Left colon (tissue), 2 donors: ENCODE data around the gene HTRA3. TPM values are rescaled to one million over a fixed set of nuclear protein-coding genes. Genes with fewer than 3 reads are reported as not detected.

Source experiments
- ATAC-seq: fragments of 200-7000 bp; cut with Tn5 transposase; one replicate; pipeline ENCODE4 v1.9.1; 2020; ENCODE audit warnings: mild to moderate bottlenecking, moderate library complexity
- DNase-seq, 2 donors: peaks; one replicate each; pipeline ENCODE4 v3.0.0-alpha.2; 2020
- intact Hi-C, 2 donors: fragments of 100-400 bp; cut with DNase I in 1 of 2; cut with micrococcal nuclease in 1 of 2; formaldehyde crosslinking; loops; one replicate each; pipeline versions ENCODE4 v1.11.2 to v1.14.0; 2022; cut with DNase I, micrococcal nuclease
- total RNA-seq, 2 donors: library from RNA; stranded (reverse); fragmentation: NEBNext Ultra II Directional; extraction: Animal tissue kit (Norgen Biotek cat#: 25700); gene quantifications; one replicate each; pipeline ENCODE4 v1.2.1, GENCODE V29; 2021
- donor health status: DM: no; HTN: no; CAD: no.
- donor health status: DM: yes; HTN: yes; CAD: no.

Gene HTRA3
- total RNA-seq, 2 donors from 2014 or later = 2.5 to 6.6 TPM

DNA sequence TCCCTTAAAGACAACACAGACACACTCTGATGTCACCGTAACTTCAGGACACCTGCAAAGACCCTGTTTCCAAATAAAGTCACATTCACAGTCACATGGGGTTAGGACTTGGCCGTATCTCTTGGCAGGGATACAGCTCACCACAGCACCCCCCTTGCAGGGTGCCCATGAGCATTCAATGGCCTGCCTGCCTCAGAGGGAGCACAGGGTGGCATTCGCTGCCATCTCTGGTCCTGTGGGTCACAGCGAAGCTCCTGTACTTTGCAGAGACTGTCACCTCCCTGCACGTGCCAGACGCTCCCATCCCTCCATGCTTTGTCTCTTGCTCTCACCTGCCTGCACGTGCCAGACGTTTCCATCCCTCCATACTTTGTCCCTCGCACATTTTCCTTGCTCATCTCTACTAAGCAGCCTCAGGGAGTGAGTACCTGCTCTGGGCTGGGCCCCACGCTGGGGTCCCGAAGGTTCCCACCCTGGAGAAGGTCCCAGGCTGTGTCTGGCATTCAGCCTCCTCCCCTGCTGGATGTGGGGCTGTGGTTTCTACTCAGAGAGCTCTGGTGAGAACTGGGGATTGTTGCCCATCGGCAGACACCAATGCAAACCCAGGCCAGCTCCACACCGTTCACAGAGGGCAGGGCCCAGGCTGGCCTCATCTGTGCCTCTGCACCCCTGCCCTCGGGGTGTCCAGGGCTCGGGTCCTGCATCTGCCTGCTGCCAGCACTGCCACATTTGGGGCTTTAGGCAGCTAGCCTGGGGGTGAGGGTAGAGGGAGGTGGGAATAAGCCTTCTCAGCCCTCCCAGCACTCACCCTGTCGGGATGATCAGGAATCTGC is 15.8 kb downstream of the HTRA3 start:
- DNase-seq = no peak
- ATAC-seq = no peak
- intact Hi-C loops = no loop called here

DNA sequence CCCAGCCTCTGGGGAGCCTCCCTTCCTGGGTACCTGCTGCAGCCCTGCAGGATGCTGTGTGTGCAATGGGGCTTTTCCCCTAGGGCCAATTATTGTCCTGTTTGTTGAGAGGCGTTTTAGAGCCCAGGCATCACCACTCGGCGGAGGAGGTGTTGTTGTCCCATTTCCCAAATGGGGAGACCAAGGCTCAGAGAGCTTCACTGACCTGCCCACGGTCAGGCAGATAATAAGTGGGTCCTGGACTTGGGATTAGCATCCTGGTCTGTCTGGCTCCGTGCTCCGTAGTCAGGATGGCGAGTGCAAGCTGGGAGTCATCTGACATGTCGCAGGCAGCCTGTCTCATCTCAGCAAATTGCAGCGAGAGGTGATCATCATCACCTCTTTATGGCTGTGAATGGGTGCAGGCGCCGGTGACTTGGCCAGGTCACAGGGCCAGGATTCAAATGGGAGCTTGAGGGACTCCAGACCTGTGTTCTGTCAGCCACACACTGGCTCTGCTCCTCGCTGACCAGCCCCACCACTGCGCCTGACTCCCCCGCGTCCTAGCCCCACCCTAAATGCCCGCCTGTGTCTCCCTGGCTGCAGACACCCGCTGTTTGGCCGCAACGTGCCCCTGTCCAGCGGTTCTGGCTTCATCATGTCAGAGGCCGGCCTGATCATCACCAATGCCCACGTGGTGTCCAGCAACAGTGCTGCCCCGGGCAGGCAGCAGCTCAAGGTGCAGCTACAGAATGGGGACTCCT is 16.6 kb downstream of the HTRA3 start:
- DNase-seq (no peak), ATAC-seq (no peak)
- intact Hi-C loops = no loop called here

DNA sequence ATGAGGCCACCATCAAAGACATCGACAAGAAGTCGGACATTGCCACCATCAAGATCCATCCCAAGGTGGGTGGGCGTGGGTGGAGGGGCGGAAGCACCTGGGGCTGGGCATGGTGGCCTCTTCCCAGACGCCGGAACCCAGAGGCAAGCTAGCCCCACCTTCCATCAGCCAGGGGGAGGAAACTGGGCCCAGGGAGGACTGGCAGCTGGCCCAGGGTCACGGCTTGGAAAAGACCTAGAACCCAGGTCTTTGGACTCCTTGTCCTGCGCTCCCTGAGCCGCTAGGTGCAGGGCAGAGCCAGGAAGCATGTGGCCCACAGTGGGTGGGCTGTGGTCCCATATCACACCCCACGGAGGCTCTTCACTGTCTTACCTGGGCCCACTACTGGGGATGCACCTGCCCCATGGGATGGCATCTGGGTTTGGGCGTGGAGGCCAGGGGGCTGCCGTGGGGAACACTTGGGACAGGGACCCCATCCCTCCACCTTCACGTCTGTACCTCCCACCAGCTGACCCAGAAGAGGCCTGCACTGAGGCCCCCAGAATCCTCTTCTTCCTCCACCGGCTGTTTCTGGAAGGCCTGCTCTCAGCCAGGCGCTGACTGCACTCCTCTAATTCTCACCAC is 17.3 kb downstream of the HTRA3 start:
- DNase-seq (no peak), ATAC-seq (no peak)
- intact Hi-C loops = no loop called here

DNA sequence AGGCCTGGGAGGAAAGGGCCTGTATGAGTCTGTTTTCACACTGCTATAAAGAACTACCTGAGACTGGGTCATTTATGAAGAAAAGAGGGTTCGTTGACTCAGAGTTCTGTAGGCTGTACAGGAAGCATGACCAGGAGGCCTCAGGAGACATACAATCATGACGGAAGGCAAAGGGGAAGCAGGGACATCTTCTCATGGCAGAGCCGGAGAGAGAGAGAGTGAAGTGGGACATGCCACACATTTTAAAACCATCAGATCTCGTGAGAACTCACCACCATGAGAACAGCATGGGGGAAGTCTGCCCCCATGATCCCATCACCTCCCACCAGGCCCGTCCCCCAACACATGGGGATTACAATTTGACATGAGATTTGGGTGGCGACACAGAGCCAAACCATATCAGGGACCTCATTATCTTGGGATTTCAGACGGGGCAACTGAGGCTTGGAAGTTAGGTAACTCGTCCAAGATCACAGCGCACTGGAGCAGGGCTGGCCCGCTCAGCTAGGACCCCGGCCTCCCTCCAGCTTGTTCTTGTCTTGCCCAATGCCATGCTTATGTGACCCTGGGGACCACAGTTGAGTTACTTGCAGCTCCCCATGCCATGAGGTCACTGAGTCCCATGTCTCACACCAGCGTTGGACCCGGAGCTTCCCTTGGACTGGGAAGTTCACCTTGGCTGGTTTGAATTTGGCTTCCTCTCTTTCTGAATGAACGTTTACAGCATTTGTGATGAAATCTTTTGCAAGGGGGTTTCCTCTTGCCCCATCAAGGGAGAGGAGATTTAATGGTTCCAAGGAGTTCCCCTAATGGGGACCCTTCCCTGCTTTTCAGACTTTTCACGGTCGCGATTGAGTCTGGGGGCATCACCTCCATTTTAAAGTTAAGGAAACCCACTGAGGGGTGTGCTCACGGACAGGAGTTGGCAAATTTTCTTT is 18.1 kb downstream of the HTRA3 start:
- no peak for DNase-seq
- no peak for ATAC-seq
- intact Hi-C loops = no loop called here

DNA sequence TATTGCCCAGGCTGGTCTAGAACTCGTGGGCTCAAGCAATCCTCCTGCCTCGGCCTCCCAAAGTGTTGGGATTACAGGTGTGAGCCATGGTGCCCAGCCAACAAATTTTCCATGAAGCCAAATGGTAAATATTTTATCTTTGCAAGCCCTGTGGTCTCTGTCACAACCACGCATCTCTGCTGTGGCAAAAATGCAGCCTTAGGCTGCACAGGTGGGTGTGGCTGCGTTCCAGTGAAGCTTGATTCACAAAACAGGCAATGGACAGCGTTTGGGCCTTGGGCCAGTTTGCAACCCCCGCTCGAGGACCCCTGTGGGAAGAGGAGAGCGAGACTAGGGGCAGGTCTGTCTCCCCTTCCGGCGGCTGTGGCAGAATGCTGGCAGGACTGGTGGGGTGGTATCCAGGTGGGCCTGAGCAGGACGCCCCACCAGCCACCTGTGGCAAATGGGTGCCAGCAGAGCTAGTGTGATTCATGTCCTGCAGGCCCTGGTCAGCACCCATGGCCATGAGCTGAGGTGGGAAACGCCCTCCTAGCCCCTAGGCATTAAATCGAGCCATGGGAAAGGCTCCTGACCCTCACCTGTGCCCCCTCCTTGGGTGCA is 19.7 kb downstream of the HTRA3 start:
- DNase-seq = no peak
- intact Hi-C loops = no loop called here
- no peak for ATAC-seq

DNA sequence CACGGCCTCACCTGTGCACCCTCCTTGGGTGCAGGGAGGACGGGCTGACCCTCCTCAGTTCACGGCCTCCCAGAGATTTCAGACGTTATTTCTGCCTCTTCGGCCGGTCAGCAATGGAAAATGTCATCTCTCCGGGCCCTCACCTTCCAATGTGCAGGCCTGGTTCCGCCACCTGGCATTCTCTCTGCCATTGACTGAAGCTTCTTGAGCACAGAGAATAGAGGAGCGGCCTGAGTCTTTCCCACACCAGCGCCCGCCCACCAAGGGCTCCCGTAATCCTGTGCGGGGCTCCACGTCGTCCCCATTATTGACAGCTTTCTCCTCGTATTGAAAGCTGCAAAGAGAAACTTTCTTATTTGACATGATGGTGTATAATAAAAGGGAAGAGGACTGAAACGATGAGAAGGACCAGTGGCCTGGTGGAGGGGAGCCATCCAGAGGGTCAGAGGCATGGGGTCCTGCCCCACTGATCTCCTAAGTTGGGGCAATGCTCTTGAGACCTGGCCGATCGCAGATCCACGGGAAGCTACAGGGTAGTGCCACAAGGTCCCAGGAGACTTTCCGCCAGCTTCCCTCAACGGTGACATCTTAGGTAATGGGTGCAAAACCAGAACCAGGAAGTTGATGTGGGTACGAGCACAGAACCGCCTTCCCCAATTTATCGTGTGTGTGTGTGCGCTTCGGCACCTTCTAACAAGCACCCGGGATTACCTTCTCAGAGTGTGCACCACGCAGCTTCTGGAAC is 20.6 kb downstream of the HTRA3 start:
- ATAC-seq (no peak), DNase-seq (no peak)
- intact Hi-C loops = no loop called here

DNA sequence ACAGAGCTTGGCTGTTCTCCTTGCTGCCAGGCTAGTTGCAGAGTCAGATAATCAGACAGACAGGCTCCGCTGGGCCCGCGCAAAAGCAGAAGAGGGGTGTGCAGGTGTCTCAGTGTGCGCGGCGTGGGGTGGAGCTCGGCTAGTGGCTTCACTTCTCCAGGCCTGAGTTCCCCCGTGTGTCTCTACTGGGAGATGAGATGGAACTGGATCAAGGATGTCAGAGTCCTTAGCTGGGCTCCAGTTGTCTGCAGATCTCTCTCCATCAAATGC is 21.1 kb downstream of the HTRA3 start:
- DNase-seq (no peak), ATAC-seq (no peak)
- intact Hi-C loops = no loop called here

DNA sequence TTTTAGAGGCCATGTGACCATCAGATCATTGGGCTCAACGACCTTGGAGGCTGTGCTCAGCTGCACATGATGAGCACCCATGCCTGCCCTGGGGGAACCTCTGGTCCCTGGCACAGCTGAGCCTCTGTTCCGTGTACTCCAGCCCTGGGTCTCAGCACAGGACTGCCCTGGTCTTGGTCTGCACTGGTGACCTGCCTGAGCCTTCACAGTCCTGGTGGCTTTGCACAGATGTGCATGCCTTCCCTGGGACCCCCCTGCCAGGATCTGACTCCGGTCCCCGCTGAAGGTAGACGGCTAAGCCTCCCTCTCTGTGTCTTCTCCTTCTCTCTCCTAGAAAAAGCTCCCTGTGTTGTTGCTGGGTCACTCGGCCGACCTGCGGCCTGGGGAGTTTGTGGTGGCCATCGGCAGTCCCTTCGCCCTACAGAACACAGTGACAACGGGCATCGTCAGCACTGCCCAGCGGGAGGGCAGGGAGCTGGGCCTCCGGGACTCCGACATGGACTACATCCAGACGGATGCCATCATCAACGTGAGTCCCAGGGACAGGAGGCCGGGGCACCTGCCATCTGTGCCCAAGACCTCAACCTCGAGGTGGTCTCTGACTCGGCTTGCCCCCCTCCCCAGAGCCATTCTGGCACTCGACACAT is 21.6 kb downstream of the HTRA3 start:
- no peak for DNase-seq

DNA sequence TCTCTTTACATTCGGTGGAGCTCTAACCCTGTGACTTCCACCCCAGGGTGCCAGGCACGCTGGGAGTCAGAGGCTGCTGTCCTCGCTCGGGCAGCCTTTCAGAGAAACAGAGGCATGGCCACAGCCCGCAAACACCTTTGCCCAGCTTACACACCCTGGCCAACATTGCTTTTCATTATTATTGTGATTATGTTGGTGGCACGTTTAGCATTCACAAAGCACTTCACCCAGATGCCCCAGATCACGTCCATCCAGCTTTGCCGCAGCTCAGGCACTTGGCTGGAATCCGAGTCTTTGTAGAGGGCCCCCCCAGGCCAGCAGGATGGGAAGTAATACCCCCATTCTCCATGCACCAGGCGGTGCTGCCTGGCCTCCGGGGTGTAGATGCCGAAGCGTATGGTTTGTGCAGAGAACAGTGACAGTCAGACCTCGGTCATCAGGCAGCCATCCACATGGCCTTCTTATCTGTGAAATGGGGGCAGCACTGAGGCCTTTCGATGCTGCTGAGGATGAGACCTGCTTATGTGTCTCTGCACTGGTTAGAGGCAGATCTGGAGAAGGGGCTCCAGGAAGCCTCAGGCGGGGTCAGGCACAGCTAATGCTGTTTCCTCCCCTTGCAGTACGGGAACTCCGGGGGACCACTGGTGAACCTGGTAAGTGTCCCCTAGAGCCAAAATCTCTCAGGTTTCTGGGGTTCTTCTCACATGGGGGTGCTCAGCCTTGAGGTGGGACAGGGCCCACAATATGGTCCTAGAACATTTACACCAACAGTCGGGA is 22.3 kb downstream of the HTRA3 start:
- intact Hi-C loops = no loop called here
- ATAC-seq (no peak), DNase-seq (no peak)

More for the DNA sequence above, 21.6 kb downstream of the HTRA3 start:
- intact Hi-C loops = no loop called here
- ATAC-seq = no peak

DNA sequence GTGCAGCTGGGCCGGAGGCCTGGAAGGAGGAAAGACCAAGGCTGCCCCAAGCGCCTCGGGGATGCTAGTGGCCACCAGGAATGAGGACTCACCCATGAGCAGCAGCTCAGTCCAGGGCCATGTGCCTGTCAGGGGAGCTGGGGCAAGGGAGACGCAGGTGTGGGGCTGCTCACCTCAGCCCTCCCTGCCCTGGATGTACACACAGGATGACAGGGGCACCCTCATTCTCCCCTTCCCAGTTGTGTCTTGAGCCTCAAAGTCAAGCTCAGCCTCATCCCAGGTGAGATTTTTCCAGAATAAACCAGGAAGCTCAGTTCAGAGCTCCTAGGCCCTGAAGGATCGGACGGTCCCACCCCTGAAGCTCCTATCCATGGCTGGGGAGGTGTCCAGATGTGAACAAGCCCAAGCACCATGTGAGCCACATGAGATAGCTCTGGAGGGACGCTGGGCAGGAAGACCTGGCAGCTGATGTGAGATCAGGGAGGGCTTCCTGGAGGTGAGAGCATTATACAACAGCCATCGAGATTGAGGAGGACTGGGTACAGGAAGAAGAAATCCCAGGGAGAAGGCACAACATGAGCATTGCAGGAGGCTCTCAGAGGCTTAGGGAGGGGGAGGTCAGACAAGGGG is 23.0 kb downstream of the HTRA3 start:
- ATAC-seq (no peak), DNase-seq (no peak)
- intact Hi-C loops = no loop called here

DNA sequence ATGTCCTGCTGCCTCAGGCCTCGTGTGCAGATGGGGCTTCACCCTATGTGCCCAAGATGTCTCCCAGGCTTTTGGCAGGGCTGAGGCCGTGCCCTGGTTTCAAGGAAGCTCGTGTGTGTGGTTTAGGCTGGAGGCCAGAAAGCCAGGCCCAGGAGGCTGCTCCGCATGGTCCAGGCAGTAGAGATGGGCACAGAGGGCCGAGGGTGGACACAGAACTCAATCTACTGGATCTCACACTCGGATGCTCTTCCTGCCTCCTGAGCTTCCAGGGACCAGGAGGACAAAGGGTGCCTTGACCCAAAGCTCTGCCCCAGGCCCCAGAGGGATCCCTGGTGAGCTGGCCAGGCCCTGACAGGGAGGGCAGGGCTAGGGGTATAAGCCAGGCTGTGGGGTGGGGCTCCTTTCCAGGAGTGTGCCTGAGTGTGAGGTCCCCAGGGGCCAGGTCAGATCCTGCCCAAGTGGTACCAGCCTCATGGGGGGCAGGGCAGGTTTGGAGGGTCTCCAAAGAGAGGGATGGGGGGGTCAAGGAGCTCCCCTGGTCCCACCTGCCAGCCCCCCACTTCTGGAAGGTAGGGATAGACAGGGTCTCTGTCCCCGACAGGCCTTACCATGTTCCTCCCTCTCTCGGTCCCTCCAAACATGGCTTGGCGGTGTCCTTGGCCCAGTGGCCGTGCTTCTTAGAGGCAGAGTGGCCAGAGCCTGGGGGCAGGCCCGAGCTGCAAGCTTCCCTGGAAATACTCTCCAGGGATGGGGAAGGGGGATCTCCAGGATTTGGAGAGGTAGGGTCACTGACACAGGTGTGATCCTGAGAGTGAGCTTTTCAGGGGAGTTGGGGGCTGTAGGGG is 23.8 kb downstream of the HTRA3 start:
- intact Hi-C loops = no loop called here
- ATAC-seq (no peak), DNase-seq (no peak)

DNA sequence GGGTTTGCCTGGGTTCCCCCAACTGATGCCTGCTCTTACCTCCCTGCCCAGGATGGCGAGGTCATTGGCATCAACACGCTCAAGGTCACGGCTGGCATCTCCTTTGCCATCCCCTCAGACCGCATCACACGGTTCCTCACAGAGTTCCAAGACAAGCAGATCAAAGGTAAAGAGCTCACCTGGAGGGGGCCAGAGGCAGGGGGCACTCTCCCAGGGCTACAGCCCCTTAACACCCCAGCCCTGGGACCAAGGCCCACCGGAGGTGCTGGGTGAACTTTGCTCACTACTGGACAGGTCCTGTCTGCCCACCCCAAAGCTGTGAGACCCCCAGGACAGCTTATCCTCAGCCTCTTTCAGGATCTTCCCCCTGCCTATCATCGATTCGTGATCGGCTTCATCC is 24.5 kb downstream of the HTRA3 start:
- no peak for DNase-seq
- ATAC-seq = no peak
- intact Hi-C loops = no loop called here

DNA sequence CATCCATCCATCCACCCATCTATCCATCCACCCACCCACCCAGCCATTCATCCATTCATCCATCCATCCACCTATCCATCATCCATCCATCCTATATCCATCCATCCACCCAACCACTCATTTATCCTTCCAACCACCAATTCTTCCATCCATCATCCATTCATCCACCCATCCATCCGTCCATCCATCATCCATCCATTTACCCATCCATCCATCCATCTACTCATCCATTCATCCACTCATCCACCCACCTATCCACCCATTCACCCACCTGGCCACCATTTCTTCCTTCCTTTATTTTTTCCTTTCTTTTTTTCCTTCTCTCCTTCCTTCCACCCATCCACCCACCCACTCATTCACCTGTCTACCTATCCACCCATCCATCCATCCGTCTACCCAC is 25.2 kb downstream of the HTRA3 start:
- DNase-seq (no peak), ATAC-seq (no peak)
- intact Hi-C loops = no loop called here

DNA sequence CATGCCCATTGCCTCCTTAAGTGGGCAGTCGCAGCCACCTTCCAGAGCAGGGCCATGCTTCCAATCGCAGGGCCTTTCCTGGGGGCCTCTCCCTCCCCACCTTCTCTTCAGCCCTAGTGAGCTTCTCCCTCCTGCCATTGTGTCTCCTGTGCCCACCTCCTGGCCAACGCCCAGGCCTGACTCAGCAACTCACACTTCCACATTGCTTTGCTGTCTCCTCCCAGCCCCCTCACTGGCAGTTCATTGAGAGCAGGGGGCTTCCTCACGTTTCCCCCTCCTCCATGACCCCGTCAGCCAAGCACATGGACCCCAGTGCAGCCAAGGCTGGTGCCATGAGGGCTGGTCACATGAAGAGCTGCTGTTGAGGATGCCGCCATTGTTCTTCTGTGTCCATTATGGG is 25.9 kb downstream of the HTRA3 start:
- no peak for ATAC-seq
- DNase-seq = no peak
- intact Hi-C loops = no loop called here

DNA sequence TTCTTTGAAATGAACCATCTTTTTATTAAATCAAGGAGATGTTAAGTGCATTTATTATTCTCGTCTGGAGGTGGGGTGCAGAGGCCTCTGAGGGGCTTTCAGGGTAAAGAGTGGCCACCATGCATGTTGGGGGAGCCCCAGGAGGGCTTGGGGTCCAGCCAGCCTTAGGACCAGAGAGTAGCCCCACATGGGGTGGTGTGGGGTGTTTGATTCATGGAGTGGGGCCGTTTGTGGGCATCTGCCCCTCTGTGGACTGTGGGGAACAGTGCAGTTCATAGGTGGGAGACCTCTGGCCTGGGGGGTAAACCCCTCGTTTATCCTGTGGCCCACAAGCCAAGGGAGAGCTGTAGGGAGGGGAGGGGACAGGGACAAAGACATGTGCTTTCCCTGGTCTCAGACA is 26.9 kb downstream of the HTRA3 start:
- no peak for DNase-seq
- intact Hi-C loops = no loop called here
- ATAC-seq = no peak

DNA sequence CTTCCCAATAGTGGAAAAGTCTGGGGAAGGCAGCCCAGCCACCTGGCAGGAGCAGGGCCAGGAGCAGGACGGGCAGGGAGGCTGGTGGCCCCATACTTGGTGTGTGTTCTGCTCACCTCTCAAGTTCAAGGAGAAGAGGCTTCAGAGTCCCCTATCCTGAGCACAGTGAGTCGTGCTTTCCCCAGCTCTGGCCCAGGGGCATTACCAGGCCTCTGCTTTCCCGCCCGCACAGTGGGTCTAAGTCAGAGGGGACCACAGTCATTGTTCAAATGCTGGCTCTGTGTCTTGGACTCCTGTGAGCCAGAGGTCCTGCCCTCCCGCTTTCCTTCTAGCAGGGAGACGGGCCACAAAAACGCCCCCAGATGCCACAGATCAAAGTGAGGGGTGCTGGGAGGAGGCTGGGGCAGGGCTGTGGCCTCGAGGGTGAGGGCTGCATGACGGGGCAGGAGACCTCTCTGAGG is 27.6 kb downstream of the HTRA3 start:
- ATAC-seq (no peak), DNase-seq (no peak)
- intact Hi-C loops = no loop called here
